ENCODE measurements around the gene FGD6. TPM values are rescaled to one million over a fixed set of nuclear protein-coding genes. Genes with fewer than 3 reads are reported as not detected.

Gene FGD6
- total RNA-seq, 1 donor from 2014 or later: 21.1 TPM

DNA sequence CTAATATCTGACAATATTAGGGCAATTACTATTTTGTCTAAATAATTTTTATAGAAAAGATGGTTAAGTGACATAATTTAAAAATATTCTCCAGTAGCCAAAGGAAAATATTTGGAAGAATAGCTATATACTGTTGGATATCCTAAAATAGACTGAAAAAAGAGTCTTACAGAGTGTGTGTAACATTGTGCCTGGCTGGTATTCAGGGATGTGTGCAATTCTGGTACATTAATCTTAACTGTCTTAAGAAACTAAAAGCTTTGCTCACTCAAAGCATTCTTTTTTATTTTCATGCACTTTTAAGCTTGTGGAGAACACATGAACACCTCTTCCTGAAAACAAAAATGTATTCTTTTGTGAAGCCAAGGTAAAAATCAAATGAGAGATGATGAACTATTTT, 133.8 kb downstream of the FGD6 start:
- no peak for DNase-seq

- DNase-seq: no peak
These were observed 139.9 kb downstream of the FGD6 start for GRCh38 chr12:95077341-95077740.

GRCh38 chr12:95074766-95075165, 142.5 kb downstream of the FGD6 start:
- no peak for DNase-seq

GRCh38 chr12:95073698-95074520, 143.4 kb downstream of the FGD6 start:
- DNase-seq: peak; percentile 6

DNA sequence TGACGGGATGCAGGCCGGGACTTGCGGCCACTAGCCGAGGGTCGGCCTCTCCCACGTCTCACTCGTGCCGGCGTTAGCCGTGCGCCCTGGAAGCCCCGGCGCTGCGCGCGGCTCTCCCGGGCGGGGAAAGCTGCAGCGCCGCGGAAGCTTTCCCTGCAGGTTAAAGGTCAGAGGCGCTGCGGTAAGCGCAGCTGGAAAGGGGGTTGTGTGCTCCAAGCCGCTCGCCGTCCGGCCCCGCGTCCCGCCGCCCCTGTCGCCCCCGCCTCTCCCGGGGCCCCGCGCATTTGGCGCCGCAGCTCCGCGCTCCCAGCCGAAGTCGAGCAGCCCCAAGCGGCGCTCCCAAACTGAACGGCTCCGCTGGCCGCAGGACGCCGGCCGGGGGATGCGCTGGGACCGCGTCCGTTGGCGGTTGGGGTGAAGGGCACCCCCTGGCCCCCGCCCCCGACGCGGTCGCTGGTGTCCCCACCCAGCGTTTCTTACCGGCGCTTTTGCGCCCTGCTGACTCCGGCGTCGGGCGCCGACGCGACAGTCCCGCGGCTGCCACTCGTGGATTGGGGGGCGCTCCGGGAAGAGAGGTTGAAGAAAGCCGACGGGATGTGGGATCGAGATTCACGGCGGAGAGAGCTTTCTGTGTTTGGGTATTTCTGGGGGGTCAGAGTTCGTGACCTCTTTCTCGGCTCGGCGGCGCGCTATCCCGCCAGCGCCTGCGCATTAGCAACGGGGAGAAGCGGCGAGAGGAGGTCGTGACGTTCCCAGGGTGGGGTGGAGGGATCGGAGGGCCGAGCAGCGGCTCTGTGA, 144.2 kb downstream of the FGD6 start, which contains the start of gene NR2C1:
NR2C1 (minus strand) TSS at position 719 of the 798 bp plus-strand sequence. CDS start 6,234 bp downstream, outside the sequence.
- peak; percentile 91 for DNase-seq

DNA sequence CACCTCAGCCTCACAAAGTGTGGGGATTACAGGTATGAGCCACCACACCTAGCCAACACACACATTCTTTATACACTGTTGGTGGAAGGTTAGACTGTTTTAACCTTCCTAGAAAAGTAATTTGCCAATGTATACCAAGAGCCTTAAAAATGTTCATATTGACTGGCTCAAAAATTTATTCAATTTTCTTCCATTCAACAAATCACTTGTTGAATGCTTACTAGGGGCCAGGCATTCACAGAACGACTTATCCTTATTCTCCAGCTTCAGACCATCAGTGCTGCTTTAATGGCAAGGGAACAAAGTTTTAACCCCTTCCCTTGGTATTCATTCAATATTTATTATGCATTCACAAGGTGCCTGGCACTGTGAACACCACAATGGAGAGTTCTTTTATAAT, 146.9 kb downstream of the FGD6 start:
- DNase-seq: no peak

- no peak for DNase-seq
These were observed 151.0 kb downstream of the FGD6 start for GRCh38 chr12:95066091-95066855.

GRCh38 chr12:95060951-95061350, 156.3 kb downstream of the FGD6 start:
- no peak for DNase-seq

DNA sequence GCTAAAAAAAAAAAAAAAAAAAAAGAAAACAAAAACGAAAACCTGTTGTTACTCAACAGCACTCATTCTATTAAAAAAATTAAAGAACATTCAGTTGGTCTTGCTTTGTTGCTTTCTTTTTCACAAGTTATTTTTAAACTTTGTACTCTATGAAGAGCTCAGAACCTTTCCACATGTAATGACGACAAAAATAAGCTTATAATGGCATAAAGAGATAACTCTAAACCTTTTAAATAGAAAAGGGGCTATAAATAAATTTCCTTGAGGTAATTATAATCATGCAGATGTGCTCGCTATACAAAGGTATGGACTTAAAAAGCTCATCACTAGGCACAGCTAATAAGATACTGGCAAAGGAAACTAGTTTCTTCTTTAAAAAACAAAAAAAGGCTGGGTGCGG, 157.3 kb downstream of the FGD6 start:
- DNase-seq: no peak

DNA sequence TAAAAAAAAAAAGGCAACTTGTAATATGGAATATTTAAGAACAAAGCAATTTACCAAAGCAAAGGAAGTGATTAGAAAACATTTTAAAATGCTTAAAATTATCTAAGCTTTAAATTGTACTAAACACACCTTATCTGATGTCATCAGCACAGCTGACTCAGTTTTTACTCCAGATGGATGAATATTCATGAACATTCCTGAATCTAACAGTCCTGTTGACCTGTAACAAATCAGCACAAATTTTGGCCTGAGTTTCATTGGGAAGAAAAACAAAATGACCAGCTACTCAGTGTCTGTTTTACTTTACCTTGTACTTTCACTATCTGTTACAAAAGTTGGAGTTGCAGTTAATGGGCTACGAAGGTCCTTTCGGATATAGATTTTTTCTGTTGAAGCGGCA, 159.8 kb downstream of the FGD6 start:
- DNase-seq: no peak

- DNase-seq: no peak
These were observed 162.2 kb downstream of the FGD6 start for GRCh38 chr12:95055057-95055456.

DNA sequence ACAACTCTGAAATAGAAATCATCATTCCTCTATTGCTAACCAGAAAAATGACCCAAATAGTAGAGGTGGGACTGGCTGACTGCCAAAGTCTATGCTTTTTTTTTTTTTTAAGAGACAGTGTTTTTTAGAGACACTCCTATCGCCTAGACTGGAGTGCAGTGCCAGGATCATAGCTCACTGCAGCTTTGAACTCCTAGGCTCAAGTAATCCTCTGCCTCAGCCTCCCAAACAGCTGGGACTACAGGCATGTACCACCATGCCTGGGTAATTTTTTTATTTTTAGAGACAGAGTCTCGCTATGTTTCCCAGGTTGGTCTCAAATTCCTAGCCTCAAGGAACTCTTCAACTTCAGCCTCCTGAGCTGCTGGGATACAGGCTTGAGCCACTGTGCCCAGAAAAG, 163.1 kb downstream of the FGD6 start:
- no peak for DNase-seq

- DNase-seq: no peak
These were observed 166.0 kb downstream of the FGD6 start for GRCh38 chr12:95051241-95051640.

- DNase-seq: no peak
These were observed 179.4 kb downstream of the FGD6 start for GRCh38 chr12:95037906-95038305.

GRCh38 chr12:95034750-95035149, 182.5 kb downstream of the FGD6 start:
- DNase-seq: no peak

Other genes starting within 250 kb of the FGD6 start
- gene NDUFA12, start 213.8 kb downstream of the FGD6 start, total RNA-seq: 55.8 TPM
- gene NR2C1, start 143.8 kb downstream of the FGD6 start, total RNA-seq: 42.0 TPM
- gene VEZT, start 340 bp upstream of the FGD6 start, total RNA-seq: 256 TPM

Data from occipital lobe (tissue), 2 donors.